ENCODE results near the gene FNBP1L. TPM values are rescaled to one million over a fixed set of nuclear protein-coding genes. Genes with fewer than 3 reads are reported as not detected.

FNBP1L gene
- total RNA-seq, 1 experiment from 2014 or later: 119 TPM

DNA sequence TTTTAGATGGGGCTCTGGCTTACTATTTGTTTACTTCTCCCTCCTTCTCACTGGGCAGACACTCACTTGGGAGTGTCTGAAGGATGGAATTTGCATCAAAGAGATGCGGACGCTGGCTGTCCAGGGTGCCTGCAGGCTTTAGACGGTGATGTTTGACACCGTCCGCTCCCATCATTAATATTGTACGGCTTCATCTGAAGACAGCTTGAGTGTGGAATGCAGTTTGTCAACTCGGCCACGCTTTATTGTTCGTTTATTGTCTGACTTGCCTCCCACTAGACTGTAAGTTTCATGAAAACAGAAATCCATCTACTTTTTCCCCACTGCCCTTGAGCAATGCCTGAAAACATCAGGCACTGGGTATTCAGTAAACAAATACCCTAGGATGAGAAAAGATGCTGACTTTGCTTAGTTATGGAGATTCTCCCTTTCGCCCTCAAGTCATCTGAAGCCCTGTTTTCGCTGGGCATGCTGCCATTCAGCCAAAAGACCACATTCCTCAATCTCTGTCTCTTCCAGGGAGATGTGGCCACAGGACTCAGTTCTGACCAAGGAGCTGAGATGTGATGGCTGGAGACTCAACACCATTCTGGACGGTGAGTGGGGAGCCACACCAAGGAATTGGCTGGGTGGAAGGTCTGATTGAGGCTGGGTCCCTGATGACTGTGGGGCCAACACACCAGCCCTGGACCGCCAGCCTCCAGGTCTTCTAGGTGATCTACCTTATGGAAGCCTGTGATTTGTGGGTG lies 146.1 kb downstream of the FNBP1L start:
- H3K4me2 ChIP-seq (ENCODE audit: insufficient read depth, insufficient read length, low read length): no peak overlapping the region
- H3K4me3 Mint-ChIP-seq: no peak overlapping the region
- no peak for DNase-seq

More for the DNA sequence above, 146.1 kb downstream of the FNBP1L start:
- Histone ChIP-seq H3K23ac (ENCODE audit: insufficient read length, low read depth, low read length) (no peak overlapping the region), H2BK15ac (ENCODE audit: low read depth, low read length) (no peak overlapping the region), H3K79me2 (ENCODE audit: insufficient read depth, low read length) (no peaks in the 10 kb centered on the region), H3K27ac (ENCODE audit: insufficient read length, low read depth, low read length) (no peak overlapping the region), H3K9ac (ENCODE audit: extremely low read depth, insufficient read length, low read length) (no peak overlapping the region), H3K9me3 (ENCODE audit: control insufficient read depth, low read depth, low read length) (no peaks in the 10 kb centered on the region), H2BK20ac (ENCODE audit: low read depth, low read length, poor library complexity, severe bottlenecking) (no peak overlapping the region), H2AFZ (ENCODE audit: low read length) (no peak overlapping the region), H4K20me1 (ENCODE audit: control insufficient read depth, insufficient read depth, insufficient read length) (no peaks in the 10 kb centered on the region), H3K79me1 (ENCODE audit: insufficient read depth, low read depth, low read length, poor library complexity, severe bottlenecking) (no peaks in the 10 kb centered on the region), H3K56ac (ENCODE audit: insufficient read length, low read depth, low read length) (no peak overlapping the region), H4K5ac (ENCODE audit: insufficient read length, low read depth, low read length) (no peak overlapping the region), H2BK5ac (ENCODE audit: insufficient read length, low read length) (peak overlapping the region; percentile 2), H2AK5ac (ENCODE audit: insufficient read length, low read length) (no peak overlapping the region), H3K18ac (ENCODE audit: insufficient read length, low read depth, low read length) (no peak overlapping the region), H2BK120ac (ENCODE audit: low read depth, low read length, poor library complexity, severe bottlenecking) (no peak overlapping the region), H2BK12ac (ENCODE audit: insufficient read length, low read depth, low read length) (no peak overlapping the region), H3T11ph (ENCODE audit: low read length) (no peak overlapping the region), H3K23me2 (ENCODE audit: insufficient read length, low read depth, low read length, poor library complexity, severe bottlenecking) (no peaks in the 10 kb centered on the region), H3K4me1 (ENCODE audit: insufficient read depth, low read length) (peaks cover 14% of the 10 kb centered on the region), H3K14ac (ENCODE audit: insufficient read depth, low read length) (peak overlapping the region; percentile 26; the same call in 1 of the 2 replicates), H3K4ac (ENCODE audit: low read depth, low read length) (no peak overlapping the region), H4K8ac (replicated peaks; ENCODE audit: insufficient read length, low read depth, low read length) (no peak overlapping the region), H3K27me3 (ENCODE audit: insufficient read depth, low read length) (no peaks in the 10 kb centered on the region), H4K91ac (ENCODE audit: insufficient read length, low read depth, low read length) (no peak overlapping the region)
- Mint-ChIP-seq H3K9me3 (no peaks in the 10 kb centered on the region), H3K27ac (peak overlapping the region; percentile 7 to 71 (median 60); a peak in 3 of 7 replicates), H3K4me1 (peaks cover 43 to 50% of the 10 kb centered on the region in 2 experiments), H3K36me3 (ENCODE audit: insufficient read depth in 1 of 3, low read depth in 3 of 3) (peaks cover 3 to 14% (median 6%) of the 10 kb centered on the region in 3 experiments; a peak in 6 of 7 replicates), H3K27me3 (ENCODE audit: low read depth) (no peaks in the 10 kb centered on the region)
- TF ChIP-seq, protein P1, sequence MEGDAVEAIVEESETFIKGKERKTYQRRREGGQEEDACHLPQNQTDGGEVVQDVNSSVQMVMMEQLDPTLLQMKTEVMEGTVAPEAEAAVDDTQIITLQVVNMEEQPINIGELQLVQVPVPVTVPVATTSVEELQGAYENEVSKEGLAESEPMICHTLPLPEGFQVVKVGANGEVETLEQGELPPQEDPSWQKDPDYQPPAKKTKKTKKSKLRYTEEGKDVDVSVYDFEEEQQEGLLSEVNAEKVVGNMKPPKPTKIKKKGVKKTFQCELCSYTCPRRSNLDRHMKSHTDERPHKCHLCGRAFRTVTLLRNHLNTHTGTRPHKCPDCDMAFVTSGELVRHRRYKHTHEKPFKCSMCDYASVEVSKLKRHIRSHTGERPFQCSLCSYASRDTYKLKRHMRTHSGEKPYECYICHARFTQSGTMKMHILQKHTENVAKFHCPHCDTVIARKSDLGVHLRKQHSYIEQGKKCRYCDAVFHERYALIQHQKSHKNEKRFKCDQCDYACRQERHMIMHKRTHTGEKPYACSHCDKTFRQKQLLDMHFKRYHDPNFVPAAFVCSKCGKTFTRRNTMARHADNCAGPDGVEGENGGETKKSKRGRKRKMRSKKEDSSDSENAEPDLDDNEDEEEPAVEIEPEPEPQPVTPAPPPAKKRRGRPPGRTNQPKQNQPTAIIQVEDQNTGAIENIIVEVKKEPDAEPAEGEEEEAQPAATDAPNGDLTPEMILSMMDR (conservative IDR thresholded peaks at IDR 0.05): no peak
- WGBS (ENCODE audit: extremely low coverage, insufficient read length, low lambda C conversion rate): no CpG with 5 or more reads among the region's 13 CpGs
